Erythroblast (primary cell): ENCODE measurements around the gene HSF2BP.
"Not testable (repeated sequence)": the region's sequence is repeated elsewhere in the genome, so short reads cannot be mapped to it uniquely, and the experiment has no call there.

Experiments used
- DNase-seq, 2 experiments: peaks; one replicate each; lab custom pipeline; 2025; lab: John Stamatoyannopoulos, UW
- GATA1 ChIP-seq: IDR thresholded peaks from 2 replicates; pipeline ENCODE4 v1.6.1; 2011; ENCODE audit warnings: low read depth, mild to moderate bottlenecking, control low read depth, low read length, moderate library complexity
- POLR2A ChIP-seq: IDR thresholded peaks from 2 replicates; pipeline ENCODE4 v1.6.1; 2011; ENCODE audit warnings: mild to moderate bottlenecking, low read length

The HSF2BP gene

GRCh38 chr21:43598416-43599120 is 60.7 kb downstream of the HSF2BP start:
- no peak for DNase-seq

GRCh38 chr21:43597540-43598250 is 61.6 kb downstream of the HSF2BP start:
- no peak for TF ChIP-seq POLR2A
- no peak for DNase-seq

More at GRCh38 chr21:43598416-43599120, 60.7 kb downstream of the HSF2BP start:
- TF ChIP-seq POLR2A (no peak), GATA1 (no peak)

- no peak for DNase-seq
- TF ChIP-seq GATA1 (no peak), POLR2A (no peak)
Observed at GRCh38 chr21:43597052-43597451, 62.2 kb downstream of the HSF2BP start.

- DNase-seq, result no peak
- TF ChIP-seq GATA1, result no peak
- TF ChIP-seq POLR2A, result no peak
Observed at GRCh38 chr21:43596616-43597015, 62.7 kb downstream of the HSF2BP start.

- not testable (repeated sequence) for DNase-seq
Observed at GRCh38 chr21:43595769-43596168, 63.5 kb downstream of the HSF2BP start.

- TF ChIP-seq GATA1, result no peak
- TF ChIP-seq POLR2A, result no peak
- DNase-seq, result no peak
Observed at GRCh38 chr21:43593078-43593477, 66.2 kb downstream of the HSF2BP start.

- no peak for DNase-seq
- TF ChIP-seq GATA1 (no peak), POLR2A (no peak)
Observed at GRCh38 chr21:43591571-43591970, 67.7 kb downstream of the HSF2BP start.

GRCh38 chr21:43590194-43590593 is 69.1 kb downstream of the HSF2BP start:
- DNase-seq, result no peak
- TF ChIP-seq GATA1 (no peak), POLR2A (no peak)

GRCh38 chr21:43588957-43589356 is 70.3 kb downstream of the HSF2BP start:
- DNase-seq, result no peak
- no peak for TF ChIP-seq POLR2A
- no peak for TF ChIP-seq GATA1

- DNase-seq, result no peak
- TF ChIP-seq POLR2A, result no peak
- no peak for TF ChIP-seq GATA1
Observed at GRCh38 chr21:43585924-43586413, 73.3 kb downstream of the HSF2BP start.

GRCh38 chr21:43585514-43585913 is 73.8 kb downstream of the HSF2BP start:
- no peak for DNase-seq
- TF ChIP-seq POLR2A (no peak), GATA1 (no peak)

- TF ChIP-seq POLR2A (no peak), GATA1 (no peak)
- DNase-seq, result no peak
Observed at GRCh38 chr21:43581453-43581852, 77.8 kb downstream of the HSF2BP start.

- no peak for TF ChIP-seq GATA1
- TF ChIP-seq POLR2A, result no peak
- no peak for DNase-seq
Observed at GRCh38 chr21:43578677-43579303, 80.5 kb downstream of the HSF2BP start.

- DNase-seq, result no peak
- TF ChIP-seq POLR2A (no peak), GATA1 (no peak)
Observed at GRCh38 chr21:43575473-43575844, 83.8 kb downstream of the HSF2BP start.

GRCh38 chr21:43574741-43575472 is 84.4 kb downstream of the HSF2BP start:
- DNase-seq, result no peak
- TF ChIP-seq GATA1 (no peak), POLR2A (no peak)
